HEK293 (cell line): ENCODE data around the gene ARHGAP42.

ENCODE experiments used
- CTCF ChIA-PET: fragments of 350-600 bp; formaldehyde crosslinking; extraction: SDS; loops from one replicate; lab custom pipeline; 2021; ENCODE audit warnings: antibody characterized with exemption; lab: Yijun Ruan, JAX
- POLR2A ChIA-PET: fragments of 300-600 bp; formaldehyde crosslinking; extraction: SDS; loops from one replicate; lab custom pipeline; 2020; ENCODE audit warnings: antibody characterized with exemption, inconsistent platforms; lab: Yijun Ruan, JAX
- H3K27ac ChIP-seq: fragments of 200-500 bp; sonication (Bioruptor generic); 2 replicates; pipeline ENCODE4 v1.5.1; 2014; ENCODE audit warnings: low read depth, low read length, control low read depth, inconsistent platforms; ENCODE audit errors: extremely low read depth
- H3K36me3 ChIP-seq, 2 experiments: fragments of 200-500 bp in 1 of 2; sonication (Bioruptor generic) in 1 of 2; 1 replicate in 1 of 2; 2 replicates in 1 of 2; pipeline ENCODE4 v1.5.1; 2014 to 2017; ENCODE audit warnings: inconsistent platforms in 2 of 2, low read length in 2 of 2; ENCODE audit not compliant: control insufficient read depth in 2 of 2, insufficient read depth in 1 of 2
- H3K4me1 ChIP-seq: fragments of 200-500 bp; sonication (Bioruptor generic); 2 replicates; pipeline ENCODE4 v1.5.1; 2014; ENCODE audit warnings: mild to moderate bottlenecking, low read length, inconsistent platforms; ENCODE audit not compliant: control insufficient read depth, insufficient read depth
- H3K4me3 ChIP-seq: 2 replicates; pipeline ENCODE4 v1.5.1; 2011; ENCODE audit warnings: low read depth, mild to moderate bottlenecking, control low read depth, low read length, moderate library complexity
- H3K9me3 ChIP-seq: fragments of 200-500 bp; sonication (Bioruptor generic); 2 replicates; pipeline ENCODE4 v1.5.1; 2014; ENCODE audit warnings: low read depth, low read length, inconsistent platforms; ENCODE audit not compliant: control insufficient read depth, insufficient read depth
- FEZF1 ChIP-seq: fragments of 450-650 bp; formaldehyde crosslinking; IDR thresholded peaks from 2 replicates; pipeline ENCODE4 v1.5.1; 2016; ENCODE audit warnings: missing biosample characterization, missing genetic modification characterization
- GFI1B ChIP-seq: fragments of 450-650 bp; formaldehyde crosslinking; IDR thresholded peaks from 2 replicates; pipeline ENCODE4 v1.5.1; 2016; ENCODE audit warnings: missing biosample characterization, missing genetic modification characterization
- GLI4 ChIP-seq: fragments of 450-650 bp; formaldehyde crosslinking; IDR thresholded peaks from 2 replicates; pipeline ENCODE4 v1.5.1; 2016; ENCODE audit warnings: missing biosample characterization, missing genetic modification characterization
- HOXC10 ChIP-seq: sonication (generic); formaldehyde crosslinking; IDR thresholded peaks from 2 replicates; pipeline ENCODE4 v1.8.1; 2023; ENCODE audit warnings: mild to moderate bottlenecking, missing genetic modification reagents
- KLF7 ChIP-seq: fragments of 450-650 bp; formaldehyde crosslinking; IDR thresholded peaks from 2 replicates; pipeline ENCODE4 v1.5.1; 2016; ENCODE audit warnings: missing biosample characterization, missing genetic modification characterization, borderline replicate concordance
- OSR2 ChIP-seq: fragments of 450-650 bp; formaldehyde crosslinking; IDR thresholded peaks from 2 replicates; pipeline ENCODE4 v1.5.1; 2016; ENCODE audit warnings: missing biosample characterization, missing genetic modification characterization
- PRDM1 ChIP-seq: fragments of 450-650 bp; formaldehyde crosslinking; IDR thresholded peaks from 2 replicates; pipeline ENCODE4; 2016; ENCODE audit warnings: missing biosample characterization, missing genetic modification characterization
- PRDM4 ChIP-seq: fragments of 450-650 bp; formaldehyde crosslinking; IDR thresholded peaks from 2 replicates; pipeline ENCODE4 v1.5.1; 2017; ENCODE audit warnings: missing biosample characterization, missing genetic modification characterization
- SCRT1 ChIP-seq: fragments of 450-650 bp; formaldehyde crosslinking; IDR thresholded peaks from 2 replicates; pipeline ENCODE4 v1.5.1; 2016; ENCODE audit warnings: missing biosample characterization, missing genetic modification characterization, borderline replicate concordance
- SP2 ChIP-seq: fragments of 450-650 bp; formaldehyde crosslinking; IDR thresholded peaks from 2 replicates; pipeline ENCODE4 v1.5.1; 2016; ENCODE audit warnings: missing biosample characterization, missing genetic modification characterization
- WT1 ChIP-seq: fragments of 450-650 bp; formaldehyde crosslinking; IDR thresholded peaks from 2 replicates; pipeline ENCODE4 v1.5.1; 2016; ENCODE audit warnings: missing biosample characterization, missing genetic modification characterization
- ZBTB6 ChIP-seq: fragments of 450-650 bp; formaldehyde crosslinking; IDR thresholded peaks from 2 replicates; pipeline ENCODE4 v1.5.1; 2017; ENCODE audit warnings: missing biosample characterization, missing genetic modification characterization
- ZFHX2 ChIP-seq: fragments of 450-650 bp; formaldehyde crosslinking; conservative IDR thresholded peaks from 2 replicates; pipeline ENCODE4 v1.5.1; 2016; ENCODE audit warnings: missing biosample characterization, missing genetic modification characterization
- ZFP3 ChIP-seq: fragments of 450-650 bp; formaldehyde crosslinking; IDR thresholded peaks from 2 replicates; pipeline ENCODE4 v1.5.1; 2016; ENCODE audit warnings: low read depth, missing biosample characterization, missing genetic modification characterization
- ZNF184 ChIP-seq: fragments of 450-650 bp; IDR thresholded peaks from 2 replicates; pipeline ENCODE4 v1.5.1; 2018; ENCODE audit warnings: missing biosample characterization, mild to moderate bottlenecking, missing genetic modification characterization
- ZNF223 ChIP-seq: fragments of 450-650 bp; formaldehyde crosslinking; IDR thresholded peaks from 2 replicates; pipeline ENCODE4 v1.5.1; 2016; ENCODE audit warnings: missing biosample characterization, missing genetic modification characterization
- ZNF23 ChIP-seq: fragments of 450-650 bp; formaldehyde crosslinking; IDR thresholded peaks from 2 replicates; pipeline ENCODE4 v1.5.1; 2016; ENCODE audit warnings: missing biosample characterization, missing genetic modification characterization, borderline replicate concordance
- ZNF26 ChIP-seq: fragments of 450-650 bp; formaldehyde crosslinking; IDR thresholded peaks from 2 replicates; pipeline ENCODE4 v1.5.1; 2016; ENCODE audit warnings: missing biosample characterization, missing genetic modification characterization
- ZNF266 ChIP-seq: fragments of 450-650 bp; formaldehyde crosslinking; IDR thresholded peaks from 2 replicates; pipeline ENCODE4 v1.5.1; 2016; ENCODE audit warnings: missing biosample characterization, missing genetic modification characterization, low read depth
- ZNF311 ChIP-seq: fragments of 450-650 bp; formaldehyde crosslinking; IDR thresholded peaks from 2 replicates; pipeline ENCODE4 v1.5.1; 2017; ENCODE audit warnings: missing biosample characterization, missing genetic modification characterization, borderline replicate concordance
- ZNF341 ChIP-seq: fragments of 450-650 bp; formaldehyde crosslinking; IDR thresholded peaks from 2 replicates; pipeline ENCODE4; 2016; ENCODE audit warnings: low read depth, missing biosample characterization, missing genetic modification characterization
- ZNF394 ChIP-seq: fragments of 450-650 bp; formaldehyde crosslinking; IDR thresholded peaks from 2 replicates; pipeline ENCODE4 v1.5.1; 2016; ENCODE audit warnings: missing biosample characterization, missing genetic modification characterization, mild to moderate bottlenecking, moderate library complexity, borderline replicate concordance
- ZNF423 ChIP-seq: fragments of 450-650 bp; formaldehyde crosslinking; IDR thresholded peaks from 2 replicates; pipeline ENCODE4 v1.5.1; 2016; ENCODE audit warnings: missing biosample characterization, missing genetic modification characterization
- ZNF501 ChIP-seq: fragments of 450-650 bp; formaldehyde crosslinking; IDR thresholded peaks from 2 replicates; pipeline ENCODE4 v1.5.1; 2016; ENCODE audit warnings: missing biosample characterization, missing genetic modification characterization
- ZNF510 ChIP-seq: fragments of 450-650 bp; formaldehyde crosslinking; IDR thresholded peaks from 2 replicates; pipeline ENCODE4 v1.5.1; 2018; ENCODE audit warnings: mild to moderate bottlenecking, missing genetic modification characterization, missing biosample characterization; ENCODE audit not compliant: insufficient replicate concordance
- ZNF558 ChIP-seq: fragments of 450-650 bp; formaldehyde crosslinking; IDR thresholded peaks from 2 replicates; pipeline ENCODE4 v1.5.1; 2016; ENCODE audit warnings: missing biosample characterization, missing genetic modification characterization
- ZNF610 ChIP-seq: fragments of 450-650 bp; formaldehyde crosslinking; IDR thresholded peaks from 2 replicates; pipeline ENCODE4 v1.5.1; 2016; ENCODE audit warnings: missing biosample characterization, missing genetic modification characterization, borderline replicate concordance
- ZNF639 ChIP-seq: fragments of 450-650 bp; formaldehyde crosslinking; IDR thresholded peaks from 2 replicates; pipeline ENCODE4 v1.5.1; 2016; ENCODE audit warnings: missing biosample characterization, missing genetic modification characterization
- ZNF660 ChIP-seq: fragments of 450-650 bp; IDR thresholded peaks from 2 replicates; pipeline ENCODE4 v1.5.1; 2018; ENCODE audit warnings: missing biosample characterization, mild to moderate bottlenecking, missing genetic modification characterization
- ZNF701 ChIP-seq: fragments of 450-650 bp; formaldehyde crosslinking; IDR thresholded peaks from 2 replicates; pipeline ENCODE4 v1.5.1; 2016; ENCODE audit warnings: missing biosample characterization, missing genetic modification characterization
- ZNF707 ChIP-seq: fragments of 450-650 bp; formaldehyde crosslinking; IDR thresholded peaks from 2 replicates; pipeline ENCODE4 v1.5.1; 2016; ENCODE audit warnings: missing biosample characterization, missing genetic modification characterization
- ZNF837 ChIP-seq: fragments of 450-650 bp; formaldehyde crosslinking; IDR thresholded peaks from 2 replicates; pipeline ENCODE4 v1.5.1; 2016; ENCODE audit warnings: missing biosample characterization, missing genetic modification characterization
- ZXDB ChIP-seq: fragments of 450-650 bp; formaldehyde crosslinking; IDR thresholded peaks from 2 replicates; pipeline ENCODE4 v1.5.1; 2016; ENCODE audit warnings: missing biosample characterization, missing genetic modification characterization

Gene ARHGAP42

GRCh38 chr11:100918551-100919500, 231.7 kb downstream of the ARHGAP42 start:
- H3K4me3 ChIP-seq, result no peak overlapping the region
- CTCF ChIA-PET, result interaction anchor here (0.7 to 1.1 kb wide), 3 partner anchors 40 to 342 kb away, joined by 3 to 5 read pairs (median 3); no protein-coding TSS in a partner anchor
- TF ChIP-seq ZNF707 (tag by site-specific recombination), result no peak
- TF ChIP-seq FEZF1, result peak; percentile 51; the same call in 1 of the 2 replicates
- TF ChIP-seq WT1 (tag by site-specific recombination), result peak; percentile 82
- no peak for TF ChIP-seq ZNF660 (tag by site-specific recombination)
- no peak for TF ChIP-seq SP2
- TF ChIP-seq ZNF510 (tag by site-specific recombination), result no peak
- TF ChIP-seq ZBTB6 (tag by site-specific recombination), result no peak
- no peak for TF ChIP-seq PRDM4 (tag by site-specific recombination)
- TF ChIP-seq ZFP3 (tag by site-specific recombination), result no peak
- no peak for TF ChIP-seq HOXC10 (CRISPR knock-in tag)
- TF ChIP-seq ZNF26 (tag by site-specific recombination), result no peak
- no peak for TF ChIP-seq GLI4 (tag by site-specific recombination)
- TF ChIP-seq ZNF501 (tag by site-specific recombination), result no peak
- no peak for TF ChIP-seq ZNF701 (tag by site-specific recombination)
- TF ChIP-seq SCRT1 (tag by site-specific recombination), result no peak
- TF ChIP-seq ZNF394 (tag by site-specific recombination), result no peak
- peak; percentile 45; the same call in 1 of the 2 replicates for TF ChIP-seq PRDM1 (tag by site-specific recombination)
- TF ChIP-seq ZNF423 (tag by site-specific recombination), result no peak
- no peak for TF ChIP-seq ZNF341
- no peak for TF ChIP-seq ZNF639 (tag by site-specific recombination)
- TF ChIP-seq ZXDB, result no peak
- TF ChIP-seq ZNF23 (tag by site-specific recombination), result no peak
- TF ChIP-seq ZNF223 (tag by site-specific recombination), result no peak
- TF ChIP-seq OSR2 (tag by site-specific recombination), result peak; percentile 88
- TF ChIP-seq ZNF184, result no peak
- TF ChIP-seq ZNF311 (tag by site-specific recombination), result no peak
- TF ChIP-seq ZNF558 (tag by site-specific recombination), result no peak
- TF ChIP-seq ZNF610 (tag by site-specific recombination), result no peak
- TF ChIP-seq ZNF837 (tag by site-specific recombination), result no peak
- no peak for TF ChIP-seq ZFHX2 (tag by site-specific recombination)
- TF ChIP-seq GFI1B (tag by site-specific recombination), result no peak
- no peak for TF ChIP-seq KLF7 (tag by site-specific recombination)
- TF ChIP-seq ZNF266 (tag by site-specific recombination), result no peak

More at GRCh38 chr11:100918551-100919500, 231.7 kb downstream of the ARHGAP42 start:
- Histone ChIP-seq H3K27ac (peak overlapping the region; percentile 40; the same call in 1 of the 2 replicates), H3K9me3 (no peaks in the 10 kb centered on the region), H3K4me1 (peaks cover 6% of the 10 kb centered on the region; the same call in 1 of the 2 replicates), H3K36me3 (no peaks in the 10 kb centered on the region)
- POLR2A ChIA-PET, result no interaction called here
